Gastroesophageal sphincter (tissue), 4 donors: ENCODE data around the gene RNU5D-1. TPM values are rescaled to one million over a fixed set of nuclear protein-coding genes. Genes with fewer than 3 reads are reported as not detected.

Experiments used
- ATAC-seq: fragments of 150-250 bp; one replicate; pipeline ENCODE4 v1.9.1; 2016; ENCODE audit warnings: mild to moderate bottlenecking, moderate library complexity
- H3K27ac ChIP-seq, 4 donors: fragments of 200-600 bp; sonication (generic) in 3 of 4; 1 replicate in 3 of 4; 2 replicates in 1 of 4; pipeline ENCODE4 v1.5.1; 2016 to 2019
- H3K27me3 ChIP-seq: fragments of 200-600 bp; sonication (generic); one replicate; pipeline ENCODE4 v1.5.1; 2019
- H3K36me3 ChIP-seq, 2 donors: fragments of 200-600 bp; sonication (generic); one replicate each; pipeline ENCODE4 v1.5.1; 2019; ENCODE audit warnings: control low read depth in 1 of 2
- H3K4me1 ChIP-seq, 3 donors: fragments of 200-600 bp; sonication (generic); 1 replicate in 2 of 3; 2 replicates in 1 of 3; pipeline ENCODE4 v1.5.1; 2016 to 2019; ENCODE audit warnings: control low read depth in 2 of 3
- H3K4me3 ChIP-seq, 2 donors: fragments of 200-600 bp; sonication (generic); one replicate each; pipeline ENCODE4 v1.5.1; 2019; ENCODE audit warnings: mild to moderate bottlenecking in 1 of 2, moderate library complexity in 1 of 2
- H3K9me3 ChIP-seq, 3 donors: fragments of 200-600 bp; sonication (generic); one replicate each; pipeline ENCODE4 v1.5.1; 2017 to 2019; ENCODE audit warnings: control low read depth in 2 of 3
- CTCF ChIP-seq, 4 experiments: fragments of 200-600 bp in 2 of 4; fragments of 450-650 bp in 2 of 4; sonication (generic) in 1 of 4; IDR thresholded peaks; one replicate each; pipeline ENCODE4 v1.5.1; 2017 to 2019; ENCODE audit warnings: antibody characterized with exemption in 4 of 4, mild to moderate bottlenecking in 2 of 4, moderate library complexity in 2 of 4
- EP300 ChIP-seq: sonication (generic); formaldehyde crosslinking; IDR thresholded peaks from one replicate; pipeline ENCODE4 v1.6.1; 2017; ENCODE audit warnings: antibody characterized with exemption, mild to moderate bottlenecking
- POLR2A ChIP-seq, 2 donors: fragments of 450-650 bp; IDR thresholded peaks; one replicate each; pipeline ENCODE4 v1.6.1; 2017; ENCODE audit warnings: antibody characterized with exemption in 2 of 2, mild to moderate bottlenecking in 2 of 2, moderate library complexity in 1 of 2
- POLR2AphosphoS5 ChIP-seq: sonication (generic); formaldehyde crosslinking; IDR thresholded peaks from one replicate; pipeline ENCODE4 v1.6.1; 2017; ENCODE audit warnings: antibody characterized with exemption
- WGBS, 2 donors: methylation state at CpG; one replicate each; pipeline ENCODE4 v1.1.5; 2018; ENCODE audit warnings: low coverage in 1 of 2; 5-methylcytosine and 5-hydroxymethylcytosine counted together
- small RNA-seq, 4 donors: library from RNA; depleted of rRNA; stranded (forward); fragments of <200 nt; gene quantifications; one replicate each; pipeline ENCODE3, GENCODE V24; 2016
- total RNA-seq, 4 donors: library from RNA; depleted of rRNA; stranded (reverse); fragments of >200 nt; gene quantifications; one replicate each; pipeline ENCODE4 v1.1.0, GENCODE V29; 2016

Gene RNU5D-1
- total RNA-seq, 4 donors from 2014 or later, result not detected

GRCh38 chr1:44682883-44683265 is 48.1 kb downstream of the RNU5D-1 start:
- 100% methylated on average over 2 to 3 of the region's 3 CpGs for WGBS, 2 donors
- ATAC-seq, result no peak
- H3K9me3 ChIP-seq, result no peaks in the 10 kb centered on the region
- no peak overlapping the region for H3K4me3 ChIP-seq
- no peaks in the 10 kb centered on the region for H3K4me1 ChIP-seq
- H3K27me3 ChIP-seq, result no peaks in the 10 kb centered on the region
- no peaks in the 10 kb centered on the region for H3K36me3 ChIP-seq
- H3K27ac ChIP-seq, result no peak overlapping the region
- no peak for TF ChIP-seq CTCF (IDR thresholded peaks at IDR 0.05)
- no peak for TF ChIP-seq POLR2AphosphoS5
- no peak for TF ChIP-seq POLR2A (IDR thresholded peaks at IDR 0.05)
- no peak for TF ChIP-seq EP300

GRCh38 chr1:44681905-44682882 is 48.8 kb downstream of the RNU5D-1 start:
- Histone ChIP-seq H3K27me3 (no peaks in the 10 kb centered on the region), H3K9me3 (no peaks in the 10 kb centered on the region), H3K4me3 (no peak overlapping the region), H3K27ac (no peak overlapping the region), H3K4me1 (peaks cover 0 to 4% (median 0%) of the 10 kb centered on the region in 3 donors), H3K36me3 (no peaks in the 10 kb centered on the region)
- no peak for TF ChIP-seq EP300
- TF ChIP-seq CTCF (IDR thresholded peaks at IDR 0.05), result no peak
- no peak for TF ChIP-seq POLR2A (IDR thresholded peaks at IDR 0.05)
- no peak for TF ChIP-seq POLR2AphosphoS5
- ATAC-seq, result no peak
- 79 to 80% methylated on average over 10 to 11 of the region's 14 CpGs for WGBS, 2 donors

Small RNA genes within 50 kb of the gene (small RNA-seq; reads per million reads assigned to genes)
- gene RNU5D-1 (1.3 to 3.2 (median 1.9) reads per million in 4 donors), gene RNU5F-1 (0 to 1.6 (median 0.41) reads per million in 4 donors), gene SNORD38A (358 to 558 (median 394) reads per million in 4 donors), gene SNORD38B (0 reads per million in 4 donors), gene SNORD46 (1,911 to 3,117 (median 2,341) reads per million in 4 donors), gene SNORD55 (0 reads per million in 4 donors)

Other genes starting within 250 kb of the RNU5D-1 start
- 1 to 10 TPM; 3.9 to 8.3 (median 4.7) TPM for gene TMEM53, start 56.7 kb downstream of the RNU5D-1 start, total RNA-seq
- 1 to 10 TPM in 2 of 4 donors, under 1 TPM in 2; 0.66 to 3.0 (median 1.3) TPM for gene ARMH1, start 56.5 kb downstream of the RNU5D-1 start, total RNA-seq
- gene KIF2C, start 8.7 kb upstream of the RNU5D-1 start, total RNA-seq, result 1 to 10 TPM in 1 of 4 donors, under 1 TPM in 3; 0.40 to 2.2 (median 0.72) TPM
- gene RPS8, start 44.4 kb upstream of the RNU5D-1 start, total RNA-seq, result 1,000 to 10,000 TPM; 1,157 to 3,010 (median 2,305) TPM
- under 1 TPM in 2 of 4 donors, not detected in 2; 0.15 to 0.31 TPM for gene BEST4, start 57.0 kb upstream of the RNU5D-1 start, total RNA-seq
- gene PLK3, start 69.2 kb upstream of the RNU5D-1 start, total RNA-seq, result 10 to 100 TPM in 3 of 4 donors, 1 to 10 TPM in 1; 9.4 to 31.2 (median 12.0) TPM
- 1 to 10 TPM in 1 of 4 donors, not detected in 3; 1.4 TPM for gene DYNLT4, start 76.2 kb upstream of the RNU5D-1 start, total RNA-seq
- gene BTBD19, start 77.4 kb upstream of the RNU5D-1 start, total RNA-seq, result 10 to 100 TPM in 1 of 4 donors, 1 to 10 TPM in 2, under 1 TPM in 1; 0.22 to 12.1 (median 5.6) TPM
- gene PTCH2, start 112.1 kb upstream of the RNU5D-1 start, total RNA-seq, result 1 to 10 TPM in 2 of 4 donors, under 1 TPM in 2; 0.54 to 1.9 (median 1.1) TPM